Measurements from ENCODE around the gene SH3D21.

DNA sequence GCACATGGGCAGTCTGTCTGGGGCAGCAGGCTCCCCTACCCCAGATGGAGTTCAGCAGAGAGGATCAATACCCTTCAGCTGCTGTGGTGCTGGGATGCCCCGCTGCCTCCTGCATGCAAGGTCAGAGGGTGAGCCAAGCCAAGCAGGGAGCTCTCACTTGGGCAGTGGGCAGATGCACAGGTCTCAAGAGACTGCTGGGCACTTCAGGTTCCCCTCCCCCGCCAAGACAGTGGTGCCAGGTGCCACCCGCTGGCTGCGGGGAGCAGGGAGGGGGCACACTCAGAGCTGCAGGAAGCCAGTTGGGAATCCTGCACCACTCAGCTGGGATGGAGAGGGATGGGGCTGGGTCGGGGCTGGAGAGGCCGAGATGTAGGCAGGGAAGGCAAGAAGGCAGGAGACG lies 33.0 kb downstream of the SH3D21 start:
- TF ChIP-seq CEBPB (IDR thresholded peaks at IDR 0.05; ENCODE audit: low read depth, low read length) (no peak), RAD21 (IDR thresholded peaks at IDR 0.05 in 1 of 2, conservative IDR thresholded peaks at IDR 0.05 in 1 of 2; ENCODE audit: low read depth in 2 of 2, low read length in 2 of 2) (no peak), GABPA (IDR thresholded peaks at IDR 0.05; ENCODE audit: borderline replicate concordance, insufficient read depth, low read length) (no peak), FOSL1 (IDR thresholded peaks at IDR 0.05; ENCODE audit: insufficient read depth, low read depth, low read length) (no peak), EGR1 (IDR thresholded peaks at IDR 0.05; ENCODE audit: borderline replicate concordance, low read depth, low read length) (no peak), EP300 (IDR thresholded peaks at IDR 0.05; ENCODE audit: borderline replicate concordance in 1 of 2, low read depth in 2 of 2, low read length in 2 of 2) (no peak), USF2 (IDR thresholded peaks at IDR 0.05; ENCODE audit: low read length) (no peak), CREB1 (IDR thresholded peaks at IDR 0.05) (no peak), KDM5A (IDR thresholded peaks at IDR 0.05; ENCODE audit: low read length) (no peak), POLR2A (IDR thresholded peaks at IDR 0.05; ENCODE audit: control extremely low read depth in 1 of 2, low read depth in 2 of 2, low read length in 2 of 2) (no peak)
- TF ChIP-seq, protein P1, sequence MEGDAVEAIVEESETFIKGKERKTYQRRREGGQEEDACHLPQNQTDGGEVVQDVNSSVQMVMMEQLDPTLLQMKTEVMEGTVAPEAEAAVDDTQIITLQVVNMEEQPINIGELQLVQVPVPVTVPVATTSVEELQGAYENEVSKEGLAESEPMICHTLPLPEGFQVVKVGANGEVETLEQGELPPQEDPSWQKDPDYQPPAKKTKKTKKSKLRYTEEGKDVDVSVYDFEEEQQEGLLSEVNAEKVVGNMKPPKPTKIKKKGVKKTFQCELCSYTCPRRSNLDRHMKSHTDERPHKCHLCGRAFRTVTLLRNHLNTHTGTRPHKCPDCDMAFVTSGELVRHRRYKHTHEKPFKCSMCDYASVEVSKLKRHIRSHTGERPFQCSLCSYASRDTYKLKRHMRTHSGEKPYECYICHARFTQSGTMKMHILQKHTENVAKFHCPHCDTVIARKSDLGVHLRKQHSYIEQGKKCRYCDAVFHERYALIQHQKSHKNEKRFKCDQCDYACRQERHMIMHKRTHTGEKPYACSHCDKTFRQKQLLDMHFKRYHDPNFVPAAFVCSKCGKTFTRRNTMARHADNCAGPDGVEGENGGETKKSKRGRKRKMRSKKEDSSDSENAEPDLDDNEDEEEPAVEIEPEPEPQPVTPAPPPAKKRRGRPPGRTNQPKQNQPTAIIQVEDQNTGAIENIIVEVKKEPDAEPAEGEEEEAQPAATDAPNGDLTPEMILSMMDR (IDR thresholded peaks at IDR 0.05; ENCODE audit: control extremely low read depth in 1 of 3, insufficient read depth in 1 of 3, low read depth in 1 of 3, low read length in 3 of 3), result no peak
